ENCODE results near the gene SEMA3D.

DNA sequence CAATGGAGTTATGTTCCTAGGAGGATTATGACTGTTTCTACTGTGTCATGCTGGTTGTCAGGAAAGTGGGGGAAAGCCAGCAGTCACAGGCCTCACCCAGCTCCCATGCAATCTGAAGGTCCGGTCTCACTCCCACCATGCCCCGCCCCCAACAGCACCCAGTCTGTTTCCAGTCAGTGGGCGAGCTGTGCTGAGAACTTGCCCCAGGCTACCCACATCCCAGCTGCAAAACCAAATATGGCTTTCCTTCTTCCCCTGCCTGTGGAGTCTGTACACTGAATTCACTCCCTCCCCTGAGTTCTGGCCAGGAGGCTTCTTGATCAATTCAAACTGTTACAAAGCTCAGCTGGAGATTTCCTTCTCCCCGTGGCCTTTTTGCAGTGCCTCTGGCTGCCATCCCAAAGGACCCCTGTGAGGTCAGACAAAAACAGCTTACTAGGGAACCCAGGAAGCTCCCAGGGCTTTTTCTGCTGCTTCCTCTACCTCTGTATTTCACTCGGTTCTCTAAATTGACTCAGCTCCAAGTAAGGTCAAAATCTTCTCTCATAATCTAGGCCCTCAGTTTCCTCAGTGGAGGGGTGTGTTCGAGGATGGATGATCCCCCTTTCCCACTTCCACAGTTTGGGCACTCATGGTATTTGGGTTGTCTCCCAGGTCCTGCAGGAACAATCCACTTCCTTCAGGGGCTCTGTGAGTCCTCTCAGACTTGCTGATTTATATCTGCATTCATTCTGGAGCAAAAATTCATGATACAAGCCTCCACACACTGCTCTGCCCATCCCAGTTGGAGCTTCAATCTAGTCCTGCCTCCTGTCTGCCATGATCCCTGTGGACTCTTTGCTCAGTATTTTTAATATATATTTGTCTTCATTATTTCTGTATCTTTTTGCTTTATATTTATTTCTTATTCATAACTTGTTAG lies 205.5 kb downstream of the SEMA3D start:
- TF ChIP-seq, protein P1, sequence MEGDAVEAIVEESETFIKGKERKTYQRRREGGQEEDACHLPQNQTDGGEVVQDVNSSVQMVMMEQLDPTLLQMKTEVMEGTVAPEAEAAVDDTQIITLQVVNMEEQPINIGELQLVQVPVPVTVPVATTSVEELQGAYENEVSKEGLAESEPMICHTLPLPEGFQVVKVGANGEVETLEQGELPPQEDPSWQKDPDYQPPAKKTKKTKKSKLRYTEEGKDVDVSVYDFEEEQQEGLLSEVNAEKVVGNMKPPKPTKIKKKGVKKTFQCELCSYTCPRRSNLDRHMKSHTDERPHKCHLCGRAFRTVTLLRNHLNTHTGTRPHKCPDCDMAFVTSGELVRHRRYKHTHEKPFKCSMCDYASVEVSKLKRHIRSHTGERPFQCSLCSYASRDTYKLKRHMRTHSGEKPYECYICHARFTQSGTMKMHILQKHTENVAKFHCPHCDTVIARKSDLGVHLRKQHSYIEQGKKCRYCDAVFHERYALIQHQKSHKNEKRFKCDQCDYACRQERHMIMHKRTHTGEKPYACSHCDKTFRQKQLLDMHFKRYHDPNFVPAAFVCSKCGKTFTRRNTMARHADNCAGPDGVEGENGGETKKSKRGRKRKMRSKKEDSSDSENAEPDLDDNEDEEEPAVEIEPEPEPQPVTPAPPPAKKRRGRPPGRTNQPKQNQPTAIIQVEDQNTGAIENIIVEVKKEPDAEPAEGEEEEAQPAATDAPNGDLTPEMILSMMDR (IDR thresholded peaks at IDR 0.05), result no peak
- TF ChIP-seq POLR2A (IDR thresholded peaks at IDR 0.05), result no peak

All from esophagus squamous epithelium (tissue), 4 donors.